ENCODE measurements around the gene IGFBP2.

The IGFBP2 gene

GRCh38 chr2:216696321-216696720 lies 63.1 kb downstream of the IGFBP2 start:
- TF ChIP-seq GATA1 (IDR thresholded peaks at IDR 0.05; ENCODE audit: low read depth, low read length) (no peak), POLR2A (IDR thresholded peaks at IDR 0.05; ENCODE audit: low read length) (no peak)
- DNase-seq: no peak

GRCh38 chr2:216696751-216697560 lies 63.7 kb downstream of the IGFBP2 start:
- peak; percentile 45 to 52 for DNase-seq
- TF ChIP-seq POLR2A (IDR thresholded peaks at IDR 0.05; ENCODE audit: low read length) (no peak), GATA1 (IDR thresholded peaks at IDR 0.05; ENCODE audit: low read depth, low read length) (no peak)

GRCh38 chr2:216698293-216698692 lies 65.1 kb downstream of the IGFBP2 start:
- no peak for DNase-seq
- TF ChIP-seq POLR2A (IDR thresholded peaks at IDR 0.05; ENCODE audit: low read length) (no peak), GATA1 (IDR thresholded peaks at IDR 0.05; ENCODE audit: low read depth, low read length) (no peak)

- peak; percentile 64 to 69 for DNase-seq
- TF ChIP-seq POLR2A (IDR thresholded peaks at IDR 0.05; ENCODE audit: low read length): no peak
- TF ChIP-seq GATA1 (IDR thresholded peaks at IDR 0.05; ENCODE audit: low read depth, low read length): no peak
These were observed 65.7 kb downstream of the IGFBP2 start for GRCh38 chr2:216698895-216699294.

GRCh38 chr2:216700088-216700567 lies 66.9 kb downstream of the IGFBP2 start:
- TF ChIP-seq POLR2A (IDR thresholded peaks at IDR 0.05; ENCODE audit: low read length): no peak
- no peak for TF ChIP-seq GATA1 (IDR thresholded peaks at IDR 0.05; ENCODE audit: low read depth, low read length)

GRCh38 chr2:216700781-216701180 lies 67.6 kb downstream of the IGFBP2 start:
- TF ChIP-seq GATA1 (IDR thresholded peaks at IDR 0.05; ENCODE audit: low read depth, low read length) (no peak), POLR2A (IDR thresholded peaks at IDR 0.05; ENCODE audit: low read length) (no peak)
- DNase-seq: no peak

More at GRCh38 chr2:216700088-216700567, 66.9 kb downstream of the IGFBP2 start:
- DNase-seq: no peak

- no peak for TF ChIP-seq POLR2A (IDR thresholded peaks at IDR 0.05; ENCODE audit: low read length)
- no peak for TF ChIP-seq GATA1 (IDR thresholded peaks at IDR 0.05; ENCODE audit: low read depth, low read length)
- no peak for DNase-seq
These were observed 68.3 kb downstream of the IGFBP2 start for GRCh38 chr2:216701544-216701943.

GRCh38 chr2:216702756-216703155 lies 69.5 kb downstream of the IGFBP2 start:
- DNase-seq: no peak
- no peak for TF ChIP-seq GATA1 (IDR thresholded peaks at IDR 0.05; ENCODE audit: low read depth, low read length)
- no peak for TF ChIP-seq POLR2A (IDR thresholded peaks at IDR 0.05; ENCODE audit: low read length)

GRCh38 chr2:216710551-216711301 lies 77.5 kb downstream of the IGFBP2 start:
- TF ChIP-seq POLR2A (IDR thresholded peaks at IDR 0.05; ENCODE audit: low read length) (no peak), GATA1 (IDR thresholded peaks at IDR 0.05; ENCODE audit: low read depth, low read length) (no peak)
- DNase-seq: no peak

- DNase-seq: no peak
- TF ChIP-seq POLR2A (IDR thresholded peaks at IDR 0.05; ENCODE audit: low read length): no peak
- no peak for TF ChIP-seq GATA1 (IDR thresholded peaks at IDR 0.05; ENCODE audit: low read depth, low read length)
These were observed 78.1 kb downstream of the IGFBP2 start for GRCh38 chr2:216711348-216711747.

- DNase-seq: no peak
- TF ChIP-seq POLR2A (IDR thresholded peaks at IDR 0.05; ENCODE audit: low read length): no peak
- TF ChIP-seq GATA1 (IDR thresholded peaks at IDR 0.05; ENCODE audit: low read depth, low read length): no peak
These were observed 80.6 kb downstream of the IGFBP2 start for GRCh38 chr2:216713691-216714336.
